ENCODE results near the gene UNKL. TPM values are rescaled to one million over a fixed set of nuclear protein-coding genes. Genes with fewer than 3 reads are reported as not detected.

Gene UNKL
- total and polyA plus RNA-seq, 2 of the 8 experiments (the other 6 are each of a cell fraction or from before 2014, with no cell fraction given), result 25.1 to 31.8 TPM

DNA sequence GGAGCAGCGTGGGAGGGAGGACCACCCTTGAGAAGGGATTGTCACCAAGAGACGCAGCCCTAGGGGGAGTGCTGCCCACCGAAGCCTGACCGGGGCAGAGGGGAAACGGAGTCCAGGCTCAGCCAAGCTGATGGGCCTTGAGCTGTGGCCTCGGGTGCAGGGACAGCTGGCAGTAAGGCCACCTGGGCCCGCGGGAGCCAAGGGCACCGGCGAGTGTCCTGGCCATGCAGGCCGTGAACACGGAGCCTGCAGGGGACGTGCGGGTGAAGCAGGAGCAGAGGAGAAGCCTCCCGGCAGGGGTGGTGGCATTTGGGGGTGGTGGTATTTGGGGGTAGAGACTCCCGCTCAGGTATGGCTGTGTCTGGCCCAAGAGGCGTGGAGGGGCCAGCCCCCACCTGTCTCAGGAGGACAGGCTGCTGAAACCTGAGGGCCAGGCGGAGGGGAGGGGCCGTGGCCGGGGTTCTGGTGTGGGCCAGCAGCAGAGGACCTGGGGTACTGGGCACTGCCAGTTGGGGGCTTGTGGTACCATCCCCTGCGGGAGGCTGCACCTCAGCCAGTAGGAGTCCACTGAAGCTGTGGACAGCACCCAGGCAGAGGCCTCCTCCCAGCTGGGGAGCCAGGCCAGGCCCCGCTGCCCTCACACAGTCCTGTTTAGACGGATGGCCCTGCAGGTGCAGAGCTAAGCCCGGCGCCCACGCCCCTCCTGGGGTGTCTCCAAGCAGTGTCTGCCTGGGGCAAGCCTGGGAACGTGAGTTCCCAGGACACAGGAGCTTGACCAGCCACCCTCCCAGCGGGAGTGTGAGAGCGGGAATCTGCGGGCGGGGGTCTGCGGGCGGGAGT lies 58.2 kb downstream of the UNKL start (continued):
- no peak for TF ChIP-seq SAP30 (IDR thresholded peaks at IDR 0.05; ENCODE audit: insufficient read depth, insufficient replicate concordance, low read length)
- no peak for TF ChIP-seq SIRT6 (IDR thresholded peaks at IDR 0.05; ENCODE audit: low read length)
- no peak for TF ChIP-seq JUND (IDR thresholded peaks at IDR 0.05; ENCODE audit: low read length)
- TF ChIP-seq, protein P1, sequence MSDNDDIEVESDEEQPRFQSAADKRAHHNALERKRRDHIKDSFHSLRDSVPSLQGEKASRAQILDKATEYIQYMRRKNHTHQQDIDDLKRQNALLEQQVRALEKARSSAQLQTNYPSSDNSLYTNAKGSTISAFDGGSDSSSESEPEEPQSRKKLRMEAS (IDR thresholded peaks at IDR 0.05), result no peak
